ENCODE data around the gene TCF7L2.

GRCh38 chr10:113028456-113029440, 78.7 kb downstream of the TCF7L2 start:
- TF ChIP-seq CTCF (IDR thresholded peaks at IDR 0.05) = no peak
- TF ChIP-seq POLR2A (IDR thresholded peaks at IDR 0.05) = no peak

All from adrenal gland (tissue), 5 donors.